Mesenchymal stem cell (in vitro differentiated cells and primary cell): ENCODE data around the gene GMPS.
A peak's percentile ranks its signal among the peaks of the same experiment; 100 is the strongest.
"Not testable (repeated sequence)": the region's sequence is repeated elsewhere in the genome, so short reads cannot be mapped to it uniquely, and the experiment has no call there.

Source experiments
- DNase-seq: peaks from one replicate; pipeline ENCODE4 v3.0.0-alpha.2; 2013
- H2AFZ ChIP-seq: one replicate; pipeline ENCODE4 v1.6.1; 2013; ENCODE audit warnings: low read depth, mild to moderate bottlenecking, control low read depth, inconsistent platforms, low read length, moderate library complexity
- H2AK5ac ChIP-seq: 2 replicates; pipeline ENCODE4 v1.6.1; 2013; ENCODE audit warnings: low read length, moderate library complexity, mild to moderate bottlenecking, inconsistent platforms; ENCODE audit not compliant: severe bottlenecking
- H2BK120ac ChIP-seq: one replicate; pipeline ENCODE4 v1.6.1; 2013; ENCODE audit warnings: low read depth, mild to moderate bottlenecking, inconsistent platforms, low read length, moderate library complexity
- H2BK12ac ChIP-seq, 2 experiments: one replicate each; pipeline ENCODE4 v1.6.1; 2013; ENCODE audit warnings: inconsistent platforms in 2 of 2, low read length in 2 of 2, mild to moderate bottlenecking in 2 of 2, moderate library complexity in 2 of 2, control low read depth in 1 of 2
- H2BK15ac ChIP-seq: one replicate; pipeline ENCODE4 v1.6.1; 2013; ENCODE audit warnings: mild to moderate bottlenecking, low read depth, inconsistent platforms; ENCODE audit not compliant: poor library complexity, severe bottlenecking
- H2BK5ac ChIP-seq: 2 replicates; pipeline ENCODE4 v1.6.1; 2013; ENCODE audit warnings: low read depth, mild to moderate bottlenecking, low read length, control low read depth, inconsistent platforms; ENCODE audit not compliant: poor library complexity, severe bottlenecking
- H3K14ac ChIP-seq, 2 experiments: one replicate each; pipeline ENCODE4 v1.6.1; 2013; ENCODE audit warnings: inconsistent platforms in 2 of 2, low read length in 2 of 2, control low read depth in 1 of 2, mild to moderate bottlenecking in 1 of 2, moderate library complexity in 1 of 2
- H3K18ac ChIP-seq, 2 experiments: one replicate each; pipeline ENCODE4 v1.6.1; 2013; ENCODE audit warnings: inconsistent platforms in 2 of 2, low read length in 2 of 2, control low read depth in 1 of 2, low read depth in 1 of 2, mild to moderate bottlenecking in 1 of 2
- H3K23ac ChIP-seq, 2 experiments: one replicate each; pipeline ENCODE4 v1.6.1; 2013; ENCODE audit warnings: inconsistent platforms in 2 of 2, low read length in 2 of 2, mild to moderate bottlenecking in 2 of 2, moderate library complexity in 2 of 2, control low read depth in 1 of 2
- H3K27ac ChIP-seq: 2 replicates; pipeline ENCODE4 v1.5.1; 2013; ENCODE audit warnings: mild to moderate bottlenecking, moderate library complexity, low read length, control low read depth, inconsistent platforms; ENCODE audit not compliant: poor library complexity, severe bottlenecking
- H3K27me3 ChIP-seq, 2 experiments: 2 replicates each; pipeline versions ENCODE4 v1.6.1 to v1.7.0; 2013; ENCODE audit warnings: low read length in 2 of 2, mild to moderate bottlenecking in 2 of 2, moderate library complexity in 2 of 2, control low read depth in 1 of 2, inconsistent platforms in 1 of 2; ENCODE audit not compliant: control insufficient read depth in 1 of 2, insufficient read depth in 1 of 2
- H3K36me3 ChIP-seq, 2 experiments: 2 replicates each; pipeline versions ENCODE4 v1.6.1 to v1.7.0; 2013; ENCODE audit warnings: low read length in 2 of 2, control low read depth in 1 of 2, inconsistent platforms in 1 of 2, low read depth in 1 of 2, mild to moderate bottlenecking in 1 of 2; ENCODE audit not compliant: insufficient read depth in 2 of 2, control insufficient read depth in 1 of 2
- H3K4ac ChIP-seq, 2 experiments: one replicate each; pipeline ENCODE4 v1.6.1; 2013; ENCODE audit warnings: inconsistent platforms in 2 of 2, low read length in 2 of 2, mild to moderate bottlenecking in 2 of 2, moderate library complexity in 2 of 2, control low read depth in 1 of 2, low read depth in 1 of 2
- H3K4me1 ChIP-seq: 2 replicates; pipeline ENCODE4 v1.6.1; 2013; ENCODE audit warnings: low read depth, low read length, control low read depth; ENCODE audit not compliant: control insufficient read depth, insufficient read depth
- H3K4me2 ChIP-seq: 2 replicates; pipeline ENCODE4 v1.6.1; 2013; ENCODE audit warnings: low read length, mild to moderate bottlenecking, inconsistent platforms; ENCODE audit not compliant: poor library complexity, severe bottlenecking
- H3K4me3 ChIP-seq, 2 experiments: 2 replicates each; pipeline versions ENCODE4 v1.5.1 to v1.7.0; 2013; ENCODE audit warnings: low read length in 2 of 2, mild to moderate bottlenecking in 2 of 2, control low read depth in 1 of 2, low read depth in 1 of 2; ENCODE audit not compliant: insufficient read depth in 1 of 2
- H3K79me1 ChIP-seq: replicated peaks from 2 replicates; pipeline ENCODE4 v1.6.1; 2013; ENCODE audit warnings: mild to moderate bottlenecking, control low read depth, low read length, inconsistent platforms; ENCODE audit not compliant: poor library complexity, severe bottlenecking
- H3K9ac ChIP-seq: 2 replicates; pipeline ENCODE4 v1.7.0; 2013; ENCODE audit warnings: mild to moderate bottlenecking, low read length, moderate library complexity
- H3K9me3 ChIP-seq: 2 replicates; pipeline ENCODE4 v1.7.0; 2013; ENCODE audit warnings: mild to moderate bottlenecking, low read length; ENCODE audit not compliant: control insufficient read depth
- H4K8ac ChIP-seq: one replicate; pipeline ENCODE4 v1.6.1; 2013; ENCODE audit warnings: inconsistent platforms, mild to moderate bottlenecking, low read length, moderate library complexity
- H4K91ac ChIP-seq: one replicate; pipeline ENCODE4 v1.6.1; 2013; ENCODE audit warnings: mild to moderate bottlenecking, low read length, inconsistent platforms
- WGBS: methylation state at CpG from one replicate; pipeline ENCODE4 v1.1.7; 2013; ENCODE audit warnings: mixed read lengths; 5-methylcytosine and 5-hydroxymethylcytosine counted together

The GMPS gene

DNA sequence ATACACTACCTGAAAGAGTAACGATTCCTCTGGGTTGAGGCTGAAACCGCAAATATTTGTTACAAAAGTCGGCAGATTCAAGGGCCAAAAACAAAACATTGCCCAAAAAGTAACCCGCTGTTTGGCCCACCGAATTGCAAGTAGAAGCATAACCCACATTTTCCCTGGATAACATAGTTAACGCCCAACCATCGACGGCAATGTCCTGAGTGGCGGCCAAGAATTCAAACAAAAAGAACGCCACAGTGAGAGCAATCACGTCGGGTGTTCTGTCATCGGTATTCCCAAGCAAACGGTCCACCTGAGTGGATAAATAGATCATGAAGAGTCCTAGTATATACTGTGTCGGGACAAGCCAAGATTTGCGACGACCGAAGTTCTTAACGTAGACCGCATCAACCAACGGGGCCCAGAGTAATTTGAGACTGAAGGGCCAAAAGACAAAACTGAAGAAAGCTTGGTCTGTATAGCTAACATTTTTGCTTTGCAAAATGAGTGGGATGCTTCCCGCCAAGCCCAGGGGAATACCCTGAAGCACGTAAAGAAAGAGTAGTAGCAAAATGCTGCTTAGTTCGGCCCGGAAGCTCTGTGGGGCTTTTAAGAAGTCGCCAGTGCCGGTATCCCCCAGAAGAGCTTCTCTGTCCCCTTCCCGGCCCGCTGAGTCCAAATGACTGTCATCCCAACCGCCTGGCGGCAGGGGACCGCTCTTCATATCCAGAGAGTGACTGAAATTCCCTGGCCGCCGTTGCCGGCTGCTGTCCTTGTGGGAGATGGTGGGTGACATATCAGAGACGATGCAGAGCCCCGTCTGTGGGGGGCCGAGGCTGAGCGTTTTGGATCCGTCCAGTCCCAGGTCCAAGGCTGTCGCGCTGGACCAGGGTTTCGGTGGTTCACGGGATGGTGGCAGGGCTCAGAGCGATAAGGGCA lies 17.0 kb upstream of the GMPS start:
- peak overlapping the region; percentile 93 to 98 for H3K4me3 ChIP-seq
- DNase-seq, result no peak
- H2BK5ac ChIP-seq, result peak overlapping the region; percentile 61
- H3K23ac ChIP-seq, result peak overlapping the region; percentile 14 to 41
- no peak overlapping the region for H2BK12ac ChIP-seq
- peak overlapping the region; percentile 96 for H2AFZ ChIP-seq
- H2BK15ac ChIP-seq, result no peak overlapping the region
- peak overlapping the region; percentile 54 for H2AK5ac ChIP-seq
- WGBS, result under 1% methylated on average over 45 of the region's 45 CpGs
- peak overlapping the region; percentile 94 for H3K9ac ChIP-seq
- peak overlapping the region; percentile 97 for H3K4me2 ChIP-seq
- peaks cover 0 to 11% of the 10 kb centered on the region in 2 experiments for H3K36me3 ChIP-seq
- peak overlapping the region; percentile 81 for H3K27ac ChIP-seq
- peak overlapping the region; percentile 88 to 91 for H3K4ac ChIP-seq
- H3K79me1 ChIP-seq, result peaks cover 8% of the 10 kb centered on the region
- H4K91ac ChIP-seq, result peak overlapping the region; percentile 85
- H3K27me3 ChIP-seq, result no peaks in the 10 kb centered on the region
- peaks cover 8% of the 10 kb centered on the region for H3K4me1 ChIP-seq
- no peak overlapping the region for H2BK120ac ChIP-seq
- H3K14ac ChIP-seq, result no peak overlapping the region
- peak overlapping the region; percentile 72 to 98 for H3K18ac ChIP-seq
- peak overlapping the region; percentile 95 for H4K8ac ChIP-seq
- H3K9me3 ChIP-seq, result no peaks in the 10 kb centered on the region

GRCh38 chr3:155854141-155854940 lies 16.1 kb upstream of the GMPS start, which contains the start of gene SLC33A1:
Gene SLC33A1 (minus strand): TSS chr3:155854427. CDS start chr3:155853997, 430 bp downstream.
- peaks cover 8% of the 10 kb centered on the region for H3K4me1 ChIP-seq
- H2BK15ac ChIP-seq, result no peak within 1 kb of the TSS
- DNase-seq, result peak; percentile 99
- peak within 1 kb of the TSS; percentile 61 for H2BK5ac ChIP-seq
- H3K9ac ChIP-seq, result peak within 1 kb of the TSS; percentile 98
- H2BK12ac ChIP-seq, result peak within 1 kb of the TSS in 1 of 2 experiments; percentile 54
- H3K27ac ChIP-seq, result peak within 1 kb of the TSS; percentile 81
- peaks cover 8% of the 10 kb centered on the region for H3K79me1 ChIP-seq
- H3K27me3 ChIP-seq, result no peaks in the 10 kb centered on the region
- H3K36me3 ChIP-seq, result peaks cover 0 to 11% of the 10 kb centered on the region in 2 experiments
- peak within 1 kb of the TSS; percentile 99 for H4K8ac ChIP-seq
- peak within 1 kb of the TSS; percentile 41 to 83 for H3K23ac ChIP-seq
- no peaks in the 10 kb centered on the region for H3K9me3 ChIP-seq
- peak within 1 kb of the TSS; percentile 85 for H4K91ac ChIP-seq
- peak within 1 kb of the TSS; percentile 96 to 98 for H3K18ac ChIP-seq
- H3K4me3 ChIP-seq, result peak within 1 kb of the TSS; percentile 93 to 98
- H3K4me2 ChIP-seq, result peak within 1 kb of the TSS; percentile 97
- H3K14ac ChIP-seq, result peak within 1 kb of the TSS in 1 of 2 experiments; percentile 93
- whole genome bisulfite sequencing, result 3% methylated on average over 50 of the region's 50 CpGs
- H2AK5ac ChIP-seq, result peak within 1 kb of the TSS; percentile 54
- peak within 1 kb of the TSS; percentile 96 for H2AFZ ChIP-seq
- H3K4ac ChIP-seq, result peak within 1 kb of the TSS; percentile 88 to 91
- H2BK120ac ChIP-seq, result peak within 1 kb of the TSS; percentile 61

DNA sequence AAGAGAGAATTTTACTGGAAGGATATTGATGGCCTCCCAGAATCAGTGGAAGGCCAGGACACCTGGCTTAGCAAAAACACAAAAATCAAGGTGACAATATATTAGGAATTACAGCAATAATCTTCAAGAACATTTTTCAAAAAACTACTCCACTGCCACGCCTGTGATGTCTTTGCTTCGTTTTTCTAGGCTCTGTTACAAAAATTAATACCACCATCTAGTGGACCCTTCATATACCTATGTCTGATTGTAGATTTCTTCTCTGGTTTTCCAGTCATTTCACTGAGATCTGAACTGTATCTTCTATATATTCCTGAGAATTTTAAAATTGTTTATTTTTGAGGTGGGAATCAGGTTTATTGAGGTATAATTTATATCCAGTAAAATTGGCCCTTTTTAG lies 10.6 kb upstream of the GMPS start:
- Histone ChIP-seq H3K36me3 (no peaks in the 10 kb centered on the region), H3K23ac (no peak overlapping the region), H3K9me3 (no peaks in the 10 kb centered on the region), H2BK15ac (no peak overlapping the region), H2BK120ac (no peak overlapping the region), H3K4ac (no peak overlapping the region), H3K4me3 (peak overlapping the region in 1 of 2 experiments; percentile 25), H3K27me3 (no peaks in the 10 kb centered on the region), H3K14ac (no peak overlapping the region), H3K9ac (peak overlapping the region; percentile 61), H3K79me1 (no peaks in the 10 kb centered on the region), H2AK5ac (no peak overlapping the region), H3K18ac (no peak overlapping the region), H3K4me1 (peaks cover 2% of the 10 kb centered on the region), H4K8ac (no peak overlapping the region), H2BK5ac (no peak overlapping the region), H3K27ac (no peak overlapping the region), H2BK12ac (no peak overlapping the region), H2AFZ (no peak overlapping the region), H4K91ac (no peak overlapping the region), H3K4me2 (no peak overlapping the region)
- 54% methylated on average over 2 of the region's 2 CpGs for WGBS
- DNase-seq, result peak; percentile 22

- H3K23ac ChIP-seq, H2BK5ac ChIP-seq, H3K9me3 ChIP-seq, H3K36me3 ChIP-seq, H3K4ac ChIP-seq, H2BK120ac ChIP-seq, H2AFZ ChIP-seq, H3K9ac ChIP-seq, H3K4me2 ChIP-seq, H4K91ac ChIP-seq, H3K27me3 ChIP-seq, H2BK15ac ChIP-seq, DNase-seq, H3K27ac ChIP-seq, H3K4me1 ChIP-seq, H3K18ac ChIP-seq, H3K79me1 ChIP-seq, H3K4me3 ChIP-seq, H2AK5ac ChIP-seq, H2BK12ac ChIP-seq, H4K8ac ChIP-seq, H3K14ac ChIP-seq: not testable (repeated sequence)
- 99% methylated on average over 5 of the region's 5 CpGs for WGBS
These were observed 10.0 kb upstream of the GMPS start for GRCh38 chr3:155860424-155860823.
